ACC112 (cell line): ENCODE measurements around the gene STRA6.
A peak's percentile ranks its signal among the peaks of the same experiment; 100 is the strongest.

Experiments used
- H2AFZ ChIP-seq: fragments of 200-600 bp; sonication (generic); one replicate; pipeline ENCODE4 v1.6.0; 2017; ENCODE audit warnings: antibody characterized with exemption, low read length; ENCODE audit not compliant: unreplicated experiment
- H3K27ac ChIP-seq: fragments of 200-600 bp; sonication (generic); 2 replicates; pipeline ENCODE4 v1.5.1; 2014; ENCODE audit warnings: low read depth, mild to moderate bottlenecking, antibody characterized with exemption, low read length, moderate library complexity
- H3K27me3 ChIP-seq: fragments of 200-600 bp; sonication (generic); 2 replicates; pipeline ENCODE4 v1.6.1; 2014; ENCODE audit warnings: mild to moderate bottlenecking, antibody characterized with exemption, low read length, moderate library complexity, mixed read lengths; ENCODE audit not compliant: insufficient read depth
- H3K36me3 ChIP-seq: fragments of 200-600 bp; sonication (generic); 2 replicates; pipeline ENCODE4 v1.6.1; 2016; ENCODE audit warnings: mild to moderate bottlenecking, antibody characterized with exemption, low read length, moderate library complexity, mixed read lengths; ENCODE audit not compliant: insufficient read depth
- H3K4me1 ChIP-seq: fragments of 200-600 bp; sonication (generic); one replicate; pipeline ENCODE4 v1.6.1; 2016; ENCODE audit warnings: low read length, mixed read lengths; ENCODE audit not compliant: insufficient read depth, unreplicated experiment, control insufficient read depth
- H3K4me3 ChIP-seq: fragments of 200-600 bp; sonication (generic); 2 replicates; pipeline ENCODE4 v1.5.1; 2014; ENCODE audit warnings: mild to moderate bottlenecking, low read depth, low read length
- H3K79me2 ChIP-seq: fragments of 200-600 bp; sonication (generic); one replicate; pipeline ENCODE4 v1.6.0; 2016; ENCODE audit warnings: low read length; ENCODE audit not compliant: control insufficient read depth, unreplicated experiment, insufficient read depth

Gene STRA6

DNA sequence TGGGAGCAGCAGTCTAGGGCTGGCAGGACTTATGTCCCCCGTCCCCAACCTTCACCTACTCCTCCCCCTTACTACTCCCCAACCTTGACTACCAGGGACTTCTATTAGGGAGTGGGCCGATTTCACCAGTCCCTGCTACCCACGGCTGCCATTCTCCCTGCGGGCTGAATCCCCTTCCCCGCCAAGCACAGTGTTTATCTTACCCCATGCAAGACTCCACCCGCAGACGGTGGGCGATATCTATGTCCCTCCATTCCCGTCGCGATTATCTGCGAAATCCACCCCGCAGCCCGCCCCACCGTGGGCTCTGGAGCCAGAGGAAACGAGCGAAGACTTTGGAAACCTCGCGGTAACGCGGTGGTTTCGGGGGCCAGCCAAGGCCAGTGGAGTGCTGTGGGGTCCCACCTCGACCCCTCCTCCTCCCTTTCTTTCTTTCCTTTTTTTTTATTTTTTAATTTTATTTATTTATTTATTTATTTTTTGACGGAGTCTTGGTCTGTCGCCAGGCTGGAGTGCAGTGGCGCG is 67.5 kb downstream of the STRA6 start:
- peaks cover 43% of the 10 kb centered on the region for H3K27me3 ChIP-seq
- H3K4me1 ChIP-seq: peaks cover 8% of the 10 kb centered on the region
- no peaks in the 10 kb centered on the region for H3K79me2 ChIP-seq
- no peak overlapping the region for H3K4me3 ChIP-seq
- H2AFZ ChIP-seq: no peak overlapping the region
- H3K36me3 ChIP-seq: no peaks in the 10 kb centered on the region
- no peak overlapping the region for H3K27ac ChIP-seq

GRCh38 chr15:74134387-74135027 is 68.1 kb downstream of the STRA6 start:
- H3K4me1 ChIP-seq: peaks cover 10% of the 10 kb centered on the region
- no peak overlapping the region for H3K4me3 ChIP-seq
- H3K79me2 ChIP-seq: no peaks in the 10 kb centered on the region
- H3K36me3 ChIP-seq: no peaks in the 10 kb centered on the region
- no peak overlapping the region for H3K27ac ChIP-seq
- no peak overlapping the region for H2AFZ ChIP-seq
- H3K27me3 ChIP-seq: peaks cover 49% of the 10 kb centered on the region

GRCh38 chr15:74133694-74134386 is 68.7 kb downstream of the STRA6 start:
- H3K4me1 ChIP-seq: peaks cover 13% of the 10 kb centered on the region
- no peak overlapping the region for H2AFZ ChIP-seq
- H3K27ac ChIP-seq: no peak overlapping the region
- H3K79me2 ChIP-seq: no peaks in the 10 kb centered on the region
- H3K4me3 ChIP-seq: no peak overlapping the region
- H3K27me3 ChIP-seq: peaks cover 56% of the 10 kb centered on the region
- H3K36me3 ChIP-seq: no peaks in the 10 kb centered on the region

DNA sequence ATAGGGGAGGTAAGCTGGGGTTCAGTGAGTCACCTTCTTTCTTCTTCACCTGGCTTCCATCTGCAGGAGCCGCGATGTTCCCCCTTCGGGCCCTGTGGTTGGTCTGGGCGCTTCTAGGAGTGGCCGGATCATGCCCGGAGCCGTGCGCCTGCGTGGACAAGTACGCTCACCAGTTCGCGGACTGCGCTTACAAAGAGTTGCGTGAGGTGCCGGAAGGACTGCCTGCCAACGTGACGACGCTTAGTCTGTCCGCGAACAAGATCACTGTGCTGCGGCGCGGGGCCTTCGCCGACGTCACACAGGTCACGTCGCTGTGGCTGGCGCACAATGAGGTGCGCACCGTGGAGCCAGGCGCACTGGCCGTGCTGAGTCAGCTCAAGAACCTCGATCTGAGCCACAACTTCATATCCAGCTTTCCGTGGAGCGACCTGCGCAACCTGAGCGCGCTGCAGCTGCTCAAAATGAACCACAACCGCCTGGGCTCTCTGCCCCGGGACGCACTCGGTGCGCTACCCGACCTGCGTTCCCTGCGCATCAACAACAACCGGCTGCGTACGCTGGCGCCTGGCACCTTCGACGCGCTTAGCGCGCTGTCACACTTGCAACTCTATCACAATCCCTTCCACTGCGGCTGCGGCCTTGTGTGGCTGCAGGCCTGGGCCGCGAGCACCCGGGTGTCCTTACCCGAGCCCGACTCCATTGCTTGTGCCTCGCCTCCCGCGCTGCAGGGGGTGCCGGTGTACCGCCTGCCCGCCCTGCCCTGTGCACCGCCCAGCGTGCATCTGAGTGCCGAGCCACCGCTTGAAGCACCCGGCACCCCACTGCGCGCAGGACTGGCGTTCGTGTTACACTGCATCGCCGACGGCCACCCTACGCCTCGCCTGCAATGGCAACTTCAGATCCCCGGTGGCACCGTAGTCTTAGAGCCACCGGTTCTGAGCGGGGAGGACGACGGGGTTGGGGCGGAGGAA is 69.6 kb downstream of the STRA6 start:
- Histone ChIP-seq H3K27ac (no peak overlapping the region), H3K4me3 (no peak overlapping the region), H2AFZ (no peak overlapping the region), H3K79me2 (no peaks in the 10 kb centered on the region), H3K36me3 (no peaks in the 10 kb centered on the region), H3K4me1 (peaks cover 13% of the 10 kb centered on the region), H3K27me3 (peaks cover 64% of the 10 kb centered on the region)

GRCh38 chr15:74131628-74132413 is 70.8 kb downstream of the STRA6 start:
- Histone ChIP-seq H3K27me3 (peaks cover 71% of the 10 kb centered on the region), H3K4me1 (peaks cover 7% of the 10 kb centered on the region)

DNA sequence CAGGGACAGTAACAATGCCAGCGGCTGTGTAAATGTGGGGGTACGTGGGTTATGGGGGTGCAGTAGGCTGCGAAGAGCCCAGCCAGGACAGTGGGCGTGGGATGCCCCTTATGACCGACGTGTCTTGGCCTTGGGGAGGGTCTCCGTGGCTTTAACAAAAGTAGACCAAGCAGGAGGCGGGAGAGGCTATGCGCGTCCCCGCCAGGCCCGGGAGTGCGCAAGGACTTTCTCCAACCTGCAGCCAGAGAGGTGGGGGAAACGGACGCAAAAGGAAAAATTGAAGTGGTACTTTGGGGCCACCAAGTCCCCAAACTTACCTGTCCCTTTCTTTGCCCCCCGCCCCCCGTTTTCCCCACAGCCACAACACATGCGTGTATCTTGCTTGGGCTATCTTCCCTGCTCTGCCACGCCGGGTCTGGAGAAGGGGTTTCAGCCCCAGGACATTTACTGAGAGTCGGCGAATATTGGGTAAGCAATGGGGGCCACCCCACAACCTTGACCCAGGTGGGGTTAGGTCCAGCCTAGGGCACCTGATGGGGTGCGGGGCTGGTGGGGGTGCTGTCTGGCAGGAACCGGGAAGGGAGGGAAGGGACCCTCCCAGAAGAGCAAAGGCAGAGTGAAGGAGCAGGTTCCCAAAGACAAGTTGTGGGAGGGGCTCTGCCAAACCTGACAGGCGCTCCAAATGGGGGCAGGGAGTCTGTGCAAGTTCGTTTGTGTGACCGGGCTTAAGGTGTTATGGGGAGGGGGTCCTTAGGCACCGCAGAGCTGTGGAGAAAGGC is 71.5 kb downstream of the STRA6 start:
- 0 out of 2 replicates have a peak overlapping the region, but pooled peaks have one; percentile 56 for H3K4me3 ChIP-seq
- peaks cover 71% of the 10 kb centered on the region for H3K27me3 ChIP-seq
- H3K27ac ChIP-seq: no peak overlapping the region
- H3K36me3 ChIP-seq: no peaks in the 10 kb centered on the region
- no peaks in the 10 kb centered on the region for H3K79me2 ChIP-seq
- H2AFZ ChIP-seq: no peak overlapping the region
- H3K4me1 ChIP-seq: peaks cover 5% of the 10 kb centered on the region

More at GRCh38 chr15:74131628-74132413, 70.8 kb downstream of the STRA6 start:
- H2AFZ ChIP-seq: no peak overlapping the region
- H3K4me3 ChIP-seq: no peak overlapping the region
- H3K79me2 ChIP-seq: no peaks in the 10 kb centered on the region
- H3K36me3 ChIP-seq: no peaks in the 10 kb centered on the region
- H3K27ac ChIP-seq: no peak overlapping the region

DNA sequence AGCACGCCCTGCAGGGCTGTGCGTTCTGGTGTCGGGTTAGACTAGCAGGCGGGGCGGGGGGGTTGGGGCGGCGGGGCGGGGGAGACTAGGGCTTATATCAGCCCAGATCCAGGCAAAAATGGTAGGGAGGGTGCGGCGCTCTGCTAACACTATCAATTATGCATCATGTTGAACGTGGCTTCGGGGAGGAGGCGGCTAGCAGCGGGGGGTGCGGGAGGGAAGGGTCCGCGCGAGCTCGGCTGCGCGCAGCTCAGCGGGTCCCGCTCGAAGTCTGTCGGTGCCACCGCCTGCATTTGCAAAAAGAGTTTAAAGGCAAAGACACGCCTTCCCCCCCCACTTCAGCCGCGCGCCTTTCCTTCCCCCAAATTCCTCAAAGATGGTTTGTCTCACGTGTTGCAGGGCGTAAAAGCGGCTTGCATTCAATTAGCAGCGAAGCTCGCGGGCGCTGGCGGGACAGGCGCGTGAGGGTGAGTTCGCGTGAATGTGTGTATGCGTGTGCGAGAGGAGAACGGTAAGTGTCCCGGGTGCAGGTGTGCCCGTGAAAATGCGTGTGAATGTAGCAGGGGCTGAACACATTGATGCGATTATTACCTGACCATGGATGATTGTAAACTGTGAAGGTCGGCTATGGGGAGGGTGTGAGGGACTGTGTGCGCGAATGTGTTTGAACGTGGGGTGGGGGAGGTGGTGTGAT is 72.3 kb downstream of the STRA6 start, which contains the start of gene ISLR2:
TSS of gene ISLR2 (plus strand) at position 432 of the 694 bp plus-strand sequence. CDS start 2,169 bp downstream, outside the sequence.
- Histone ChIP-seq H3K27me3 (peaks cover 74% of the 10 kb centered on the region), H3K79me2 (no peaks in the 10 kb centered on the region), H3K27ac (no peak within 1 kb of the TSS), H3K4me3 (peak within 1 kb of the TSS; percentile 56), H3K36me3 (no peaks in the 10 kb centered on the region), H2AFZ (peak within 1 kb of the TSS; percentile 7), H3K4me1 (peaks cover 5% of the 10 kb centered on the region)

- Histone ChIP-seq H3K36me3 (no peaks in the 10 kb centered on the region), H3K4me1 (peaks cover 5% of the 10 kb centered on the region), H3K27ac (no peak overlapping the region), H3K27me3 (peaks cover 81% of the 10 kb centered on the region), H3K79me2 (no peaks in the 10 kb centered on the region), H2AFZ (peak overlapping the region; percentile 7), H3K4me3 (peak overlapping the region; percentile 41)
Observed at GRCh38 chr15:74129586-74130154, 72.9 kb downstream of the STRA6 start.
